Measurements from ENCODE around the gene ATXN7L1. TPM values are rescaled to one million over a fixed set of nuclear protein-coding genes. Genes with fewer than 3 reads are reported as not detected.
"Not testable (repeated sequence)": the region's sequence is repeated elsewhere in the genome, so short reads cannot be mapped to it uniquely, and the experiment has no call there.

Gene ATXN7L1
- total and polyA plus RNA-seq, 7 donors = 5.4 to 20.5 (median 12.8) TPM

GRCh38 chr7:105698531-105698930, 177.9 kb downstream of the ATXN7L1 start:
- H3K4me1 ChIP-seq = no peaks in the 10 kb centered on the region
- TF ChIP-seq EP300 (IDR thresholded peaks at IDR 0.05) (no peak), POLR2AphosphoS5 (IDR thresholded peaks at IDR 0.05) (no peak), POLR2A (IDR thresholded peaks at IDR 0.05) (no peak), CTCF (IDR thresholded peaks at IDR 0.05) (no peak)
- no peak overlapping the region for H3K4me3 ChIP-seq
- no peak for DNase-seq
- H3K27ac ChIP-seq = no peak overlapping the region
- H3K36me3 ChIP-seq = peaks cover 0 to 4% (median 0%) of the 10 kb centered on the region in 4 donors
- no peaks in the 10 kb centered on the region for H3K9me3 ChIP-seq
- 96 to 97% methylated on average over 6 of the region's 6 CpGs for WGBS, 2 donors
- intact Hi-C loops (cut with DNase I) = no loop called here
- H3K27me3 ChIP-seq = no peaks in the 10 kb centered on the region

- Histone ChIP-seq H3K4me1 (no peaks in the 10 kb centered on the region), H3K9me3 (no peaks in the 10 kb centered on the region), H3K4me3 (no peak overlapping the region), H3K36me3 (peaks cover 0 to 4% (median 0%) of the 10 kb centered on the region in 4 donors), H3K27ac (no peak overlapping the region), H3K27me3 (no peaks in the 10 kb centered on the region)
- no peak for DNase-seq
- no peak for TF ChIP-seq EP300 (IDR thresholded peaks at IDR 0.05)
- no peak for TF ChIP-seq POLR2A (IDR thresholded peaks at IDR 0.05)
- no peak for TF ChIP-seq POLR2AphosphoS5 (IDR thresholded peaks at IDR 0.05)
- no peak for TF ChIP-seq CTCF (IDR thresholded peaks at IDR 0.05)
- 95 to 96% methylated on average over 5 of the region's 5 CpGs for WGBS, 2 donors
- intact Hi-C loops (cut with DNase I) = no loop called here
Measured at GRCh38 chr7:105697753-105698152, 178.6 kb downstream of the ATXN7L1 start.

- H3K27me3 ChIP-seq; H3K4me3 ChIP-seq; H3K4me1 ChIP-seq; H3K27ac ChIP-seq; intact Hi-C loops (cut with DNase I); H3K9me3 ChIP-seq; DNase-seq; H3K36me3 ChIP-seq: not testable (repeated sequence)
- 89 to 98% methylated on average over 11 of the region's 11 CpGs for WGBS, 2 donors
Measured at GRCh38 chr7:105697169-105697568, 179.2 kb downstream of the ATXN7L1 start.

- Histone ChIP-seq H3K4me1 (peaks cover 0 to 22% (median 14%) of the 10 kb centered on the region in 4 donors), H3K4me3 (no peak overlapping the region), H3K27ac (no peak overlapping the region), H3K9me3 (no peaks in the 10 kb centered on the region), H3K27me3 (no peaks in the 10 kb centered on the region), H3K36me3 (peaks cover 0 to 4% (median 0%) of the 10 kb centered on the region in 4 donors)
- no peak for DNase-seq
- no peak for TF ChIP-seq EP300 (IDR thresholded peaks at IDR 0.05)
- no peak for TF ChIP-seq POLR2A (IDR thresholded peaks at IDR 0.05)
- no peak for TF ChIP-seq POLR2AphosphoS5 (IDR thresholded peaks at IDR 0.05)
- no peak for TF ChIP-seq CTCF (IDR thresholded peaks at IDR 0.05)
- intact Hi-C loops (cut with DNase I) = no loop called here
- 75 to 89% methylated on average over 3 of the region's 3 CpGs for WGBS, 2 donors
Measured at GRCh38 chr7:105693576-105693975, 182.8 kb downstream of the ATXN7L1 start.

- peak in 3 of 4 donors; percentile 34 to 58 (median 58) for TF ChIP-seq POLR2AphosphoS5 (IDR thresholded peaks at IDR 0.05)
- TF ChIP-seq CTCF (IDR thresholded peaks at IDR 0.05) = no peak
- TF ChIP-seq POLR2A (IDR thresholded peaks at IDR 0.05) = no peak
- no peak for TF ChIP-seq EP300 (IDR thresholded peaks at IDR 0.05)
- Histone ChIP-seq H3K36me3 (peaks cover 0 to 4% (median 0%) of the 10 kb centered on the region in 4 donors), H3K9me3 (no peaks in the 10 kb centered on the region), H3K27ac (peak overlapping the region; percentile 72 to 80 (median 74)), H3K4me3 (peak overlapping the region; percentile 38 to 57 (median 53)), H3K27me3 (no peaks in the 10 kb centered on the region), H3K4me1 (peaks cover 0 to 22% (median 14%) of the 10 kb centered on the region in 4 donors)
- DNase-seq = peak; percentile 83
- intact Hi-C loops (cut with DNase I) = no loop called here
- WGBS, 2 donors = 10 to 12% methylated on average over 21 of the region's 21 CpGs
Measured at GRCh38 chr7:105691680-105692564, 184.5 kb downstream of the ATXN7L1 start.
